OCI-LY1 (cell line): ENCODE data around the gene CEL.
"Not testable (repeated sequence)": the region's sequence is repeated elsewhere in the genome, so short reads cannot be mapped to it uniquely, and the experiment has no call there.

Source experiments
- H2AFZ ChIP-seq: fragments of 200-600 bp; sonication (generic), shearing (Covaris generic); 2 replicates; pipeline ENCODE4 v1.6.0; 2014; ENCODE audit warnings: antibody characterized with exemption, mild to moderate bottlenecking, low read length
- H3F3A ChIP-seq: fragments of 200-600 bp; sonication (generic), shearing (Covaris generic); 2 replicates; pipeline ENCODE4 v1.6.0; 2014; ENCODE audit warnings: mild to moderate bottlenecking, antibody characterized with exemption, low read length, moderate library complexity; ENCODE audit not compliant: insufficient read depth
- H3K27ac ChIP-seq: fragments of 200-600 bp; sonication (generic); 2 replicates; pipeline ENCODE4 v1.5.1; 2014; ENCODE audit warnings: low read length, mixed run types, mild to moderate bottlenecking, low read depth; ENCODE audit not compliant: poor library complexity, severe bottlenecking
- H3K27me3 ChIP-seq: fragments of 200-600 bp; sonication (generic); 2 replicates; pipeline ENCODE4 v1.6.0; 2014; ENCODE audit warnings: antibody characterized with exemption, mild to moderate bottlenecking, low read length, moderate library complexity; ENCODE audit not compliant: insufficient read depth
- H3K36me3 ChIP-seq: fragments of 200-600 bp; sonication (generic); 2 replicates; pipeline ENCODE4 v1.6.1; 2014; ENCODE audit warnings: mild to moderate bottlenecking, antibody characterized with exemption, low read length, moderate library complexity, mixed read lengths; ENCODE audit not compliant: insufficient read depth
- H3K4me1 ChIP-seq: fragments of 200-600 bp; sonication (generic); 2 replicates; pipeline ENCODE4 v1.5.1; 2014; ENCODE audit warnings: mild to moderate bottlenecking, low read length, moderate library complexity; ENCODE audit not compliant: insufficient read depth, severe bottlenecking
- H3K4me2 ChIP-seq: fragments of 200-600 bp; sonication (generic), shearing (Covaris generic); 2 replicates; pipeline ENCODE4 v1.6.1; 2014; ENCODE audit warnings: low read length
- H3K4me3 ChIP-seq: fragments of 200-600 bp; sonication (generic); 2 replicates; pipeline ENCODE4 v1.5.1; 2014; ENCODE audit warnings: low read length, low read depth, mild to moderate bottlenecking, mixed read lengths; ENCODE audit not compliant: poor library complexity, severe bottlenecking
- H3K79me2 ChIP-seq: fragments of 200-600 bp; shearing (Covaris generic); 2 replicates; pipeline ENCODE4 v1.6.1; 2016; ENCODE audit warnings: mixed run types, low read length, mixed read lengths; ENCODE audit not compliant: insufficient read depth
- H3K9ac ChIP-seq: fragments of 200-600 bp; sonication (generic), shearing (Covaris generic); 2 replicates; pipeline ENCODE4 v1.6.1; 2014; ENCODE audit warnings: mild to moderate bottlenecking, low read length, mixed read lengths
- H3K9me2 ChIP-seq: fragments of 200-600 bp; sonication (generic), shearing (Covaris generic); 2 replicates; pipeline ENCODE4 v1.6.1; 2014; ENCODE audit warnings: low read depth, mild to moderate bottlenecking, low read length, mixed read lengths
- H3K9me3 ChIP-seq: fragments of 200-600 bp; shearing (Covaris generic); 2 replicates; pipeline ENCODE4 v1.6.1; 2014; ENCODE audit warnings: low read length, mixed read lengths
- H4K20me1 ChIP-seq: fragments of 200-600 bp; sonication (generic), shearing (Covaris generic); 2 replicates; pipeline ENCODE4 v1.6.0; 2016; ENCODE audit warnings: mild to moderate bottlenecking, low read length; ENCODE audit not compliant: insufficient read depth
- EZH2 ChIP-seq: fragments of 200-600 bp; sonication (generic), shearing (Covaris generic); IDR thresholded peaks from 2 replicates; pipeline ENCODE4 v1.8.0; 2017; ENCODE audit warnings: borderline replicate concordance, mixed run types, mild to moderate bottlenecking, antibody characterized with exemption, low read length, moderate library complexity, mixed read lengths
- TF ChIP-seq, protein P1 (sequence below): fragments of 200-600 bp; sonication (generic), shearing (Covaris generic); IDR thresholded peaks from 2 replicates; pipeline ENCODE4 v1.5.1; 2017; ENCODE audit warnings: mild to moderate bottlenecking, antibody characterized with exemption, low read length, moderate library complexity, mixed read lengths

The CEL gene

DNA sequence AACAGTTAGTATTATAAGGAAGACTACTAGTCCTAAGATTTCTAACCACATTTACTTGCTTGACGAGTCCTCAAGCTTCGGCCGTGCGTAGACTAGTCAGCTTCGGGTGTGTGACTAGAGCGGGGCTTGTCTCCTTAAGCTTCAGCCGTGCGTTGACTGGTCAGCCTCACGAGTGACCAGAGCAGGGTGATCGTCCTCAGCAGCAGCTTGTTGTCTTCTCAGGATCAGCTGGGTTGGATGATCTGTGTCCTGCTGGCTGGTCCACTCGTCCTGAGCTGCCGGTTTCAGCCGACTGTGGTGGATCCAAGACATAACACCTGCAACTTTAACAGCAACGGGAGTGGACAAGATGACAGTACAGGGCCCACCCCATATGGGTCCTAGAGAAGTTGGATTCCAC is 16.7 kb downstream of the CEL start:
- H3K4me1 ChIP-seq = no peaks in the 10 kb centered on the region

DNA sequence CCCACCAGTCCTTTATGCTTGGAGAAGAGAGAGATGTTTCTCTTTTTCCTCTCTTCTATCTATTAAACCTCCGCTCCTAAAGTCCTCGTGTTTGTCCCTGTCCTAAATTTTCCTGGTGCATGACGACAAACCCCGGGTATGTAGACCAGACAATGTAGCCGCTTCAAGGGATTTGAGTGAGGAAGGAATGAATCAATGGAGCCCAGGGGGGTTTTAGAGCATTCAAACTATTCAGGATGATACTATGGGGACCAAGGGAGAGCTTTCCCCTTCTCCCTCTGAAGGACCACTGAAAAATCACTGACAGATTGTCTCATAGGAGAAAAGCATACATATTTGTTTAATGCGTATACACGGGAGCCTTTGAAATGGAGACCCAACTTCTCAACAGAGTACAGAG is 18.4 kb downstream of the CEL start:
- H3K9me3 ChIP-seq = no peaks in the 10 kb centered on the region
- H3K4me2 ChIP-seq = no peak overlapping the region
- H3K79me2 ChIP-seq = no peaks in the 10 kb centered on the region
- H3K4me1 ChIP-seq = no peaks in the 10 kb centered on the region
- no peaks in the 10 kb centered on the region for H3K36me3 ChIP-seq
- no peak overlapping the region for H3K9ac ChIP-seq
- H2AFZ ChIP-seq = no peak overlapping the region
- no peaks in the 10 kb centered on the region for H3K9me2 ChIP-seq
- H3F3A ChIP-seq = no peaks in the 10 kb centered on the region
- no peak overlapping the region for H3K4me3 ChIP-seq
- H3K27ac ChIP-seq = no peak overlapping the region
- TF ChIP-seq, protein P1, sequence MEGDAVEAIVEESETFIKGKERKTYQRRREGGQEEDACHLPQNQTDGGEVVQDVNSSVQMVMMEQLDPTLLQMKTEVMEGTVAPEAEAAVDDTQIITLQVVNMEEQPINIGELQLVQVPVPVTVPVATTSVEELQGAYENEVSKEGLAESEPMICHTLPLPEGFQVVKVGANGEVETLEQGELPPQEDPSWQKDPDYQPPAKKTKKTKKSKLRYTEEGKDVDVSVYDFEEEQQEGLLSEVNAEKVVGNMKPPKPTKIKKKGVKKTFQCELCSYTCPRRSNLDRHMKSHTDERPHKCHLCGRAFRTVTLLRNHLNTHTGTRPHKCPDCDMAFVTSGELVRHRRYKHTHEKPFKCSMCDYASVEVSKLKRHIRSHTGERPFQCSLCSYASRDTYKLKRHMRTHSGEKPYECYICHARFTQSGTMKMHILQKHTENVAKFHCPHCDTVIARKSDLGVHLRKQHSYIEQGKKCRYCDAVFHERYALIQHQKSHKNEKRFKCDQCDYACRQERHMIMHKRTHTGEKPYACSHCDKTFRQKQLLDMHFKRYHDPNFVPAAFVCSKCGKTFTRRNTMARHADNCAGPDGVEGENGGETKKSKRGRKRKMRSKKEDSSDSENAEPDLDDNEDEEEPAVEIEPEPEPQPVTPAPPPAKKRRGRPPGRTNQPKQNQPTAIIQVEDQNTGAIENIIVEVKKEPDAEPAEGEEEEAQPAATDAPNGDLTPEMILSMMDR = no peak
- TF ChIP-seq EZH2 = no peak
- H3K27me3 ChIP-seq = no peaks in the 10 kb centered on the region
- no peaks in the 10 kb centered on the region for H4K20me1 ChIP-seq

More for the DNA sequence above, 16.7 kb downstream of the CEL start:
- H3K36me3 ChIP-seq = no peaks in the 10 kb centered on the region
- no peaks in the 10 kb centered on the region for H4K20me1 ChIP-seq
- no peak overlapping the region for H3K4me3 ChIP-seq
- no peak overlapping the region for H3K27ac ChIP-seq
- H3K4me2 ChIP-seq = no peak overlapping the region
- H3F3A ChIP-seq = no peaks in the 10 kb centered on the region
- H2AFZ ChIP-seq = no peak overlapping the region
- H3K27me3 ChIP-seq = no peaks in the 10 kb centered on the region
- H3K9me3 ChIP-seq = no peaks in the 10 kb centered on the region
- no peaks in the 10 kb centered on the region for H3K79me2 ChIP-seq
- TF ChIP-seq, protein P1 = no peak
- TF ChIP-seq EZH2 = no peak
- no peak overlapping the region for H3K9ac ChIP-seq
- H3K9me2 ChIP-seq = no peaks in the 10 kb centered on the region

DNA sequence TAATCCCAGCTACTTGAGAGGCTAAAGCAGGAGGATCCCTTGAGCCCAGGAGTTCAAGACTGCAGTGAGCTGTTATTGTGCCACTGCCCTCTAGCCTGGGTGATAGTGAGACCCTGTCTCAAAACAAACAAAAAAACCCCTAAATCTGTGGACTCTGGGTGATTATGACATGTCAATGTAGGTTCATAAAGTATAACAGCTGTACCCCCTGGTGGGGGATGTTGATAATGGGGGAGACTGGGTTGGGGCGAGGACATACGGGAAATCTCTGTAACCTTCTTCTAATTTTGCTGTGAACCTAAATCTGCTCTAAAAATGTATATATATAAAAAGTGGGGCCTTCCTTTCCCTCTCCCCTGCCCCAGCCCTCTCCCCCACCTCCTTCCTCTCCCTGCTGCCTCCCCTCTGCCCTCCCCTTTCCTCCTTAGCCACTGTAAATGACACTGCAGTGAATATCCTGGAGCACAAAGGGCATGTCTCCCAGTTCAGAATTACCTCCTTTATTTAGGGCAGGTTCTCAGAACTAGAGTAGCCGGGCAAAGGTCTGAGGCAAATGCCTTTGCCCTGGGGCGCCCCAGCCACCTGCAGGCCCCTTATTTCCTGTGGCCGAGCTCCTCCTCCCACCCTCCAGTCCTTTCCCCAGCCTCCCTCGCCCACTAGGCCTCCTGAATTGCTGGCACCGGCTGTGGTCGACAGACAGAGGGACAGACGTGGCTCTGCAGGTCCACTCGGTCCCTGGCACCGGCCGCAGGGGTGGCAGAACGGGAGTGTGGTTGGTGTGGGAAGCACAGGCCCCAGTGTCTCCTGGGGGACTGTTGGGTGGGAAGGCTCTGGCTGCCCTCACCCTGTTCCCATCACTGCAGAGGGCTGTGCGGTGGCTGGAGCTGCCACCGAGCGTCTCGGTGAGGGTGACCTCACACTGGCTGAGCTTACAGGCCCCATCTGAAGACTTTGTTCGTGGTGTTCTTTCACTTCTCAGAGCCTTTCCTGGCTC is 19.3 kb downstream of the CEL start:
- not testable (repeated sequence) for H2AFZ ChIP-seq, H3K4me3 ChIP-seq, H4K20me1 ChIP-seq, H3K36me3 ChIP-seq, H3K4me2 ChIP-seq, H3K9me3 ChIP-seq, H3K4me1 ChIP-seq, H3K9ac ChIP-seq, H3K27ac ChIP-seq, H3K79me2 ChIP-seq, H3K27me3 ChIP-seq, H3K9me2 ChIP-seq, H3F3A ChIP-seq

DNA sequence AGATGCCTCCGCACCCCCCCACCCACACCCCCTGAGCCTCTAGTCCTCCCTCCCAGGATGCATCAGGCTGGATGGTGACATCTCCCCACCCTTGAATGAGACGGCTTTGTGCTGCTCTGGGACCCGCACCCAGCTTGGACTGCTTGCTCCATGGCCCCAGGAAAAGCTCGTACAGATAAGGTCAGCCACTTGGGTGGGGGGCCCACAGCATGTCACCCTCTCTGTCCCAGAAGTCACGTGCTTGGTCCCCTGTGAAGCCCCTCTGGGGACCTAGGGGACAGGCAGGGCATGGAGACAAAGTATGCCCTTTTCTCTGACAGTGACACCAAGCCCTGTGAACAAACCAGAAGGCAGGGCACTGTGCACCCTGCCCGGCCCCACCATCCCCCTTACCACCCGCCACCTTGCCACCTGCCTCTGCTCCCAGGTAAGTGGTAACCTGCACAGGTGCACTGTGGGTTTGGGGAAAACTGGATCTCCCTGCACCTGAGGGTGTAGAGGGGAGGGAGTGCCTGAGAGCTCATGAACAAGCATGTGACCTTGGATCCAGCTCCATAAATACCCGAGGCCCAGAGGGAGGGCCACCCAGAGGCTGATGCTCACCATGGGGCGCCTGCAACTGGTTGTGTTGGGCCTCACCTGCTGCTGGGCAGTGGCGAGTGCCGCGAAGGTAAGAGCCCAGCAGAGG is 20.3 kb downstream of the CEL start:
- H3K4me1 ChIP-seq, H3K4me2 ChIP-seq, H3K27me3 ChIP-seq: not testable (repeated sequence)

DNA sequence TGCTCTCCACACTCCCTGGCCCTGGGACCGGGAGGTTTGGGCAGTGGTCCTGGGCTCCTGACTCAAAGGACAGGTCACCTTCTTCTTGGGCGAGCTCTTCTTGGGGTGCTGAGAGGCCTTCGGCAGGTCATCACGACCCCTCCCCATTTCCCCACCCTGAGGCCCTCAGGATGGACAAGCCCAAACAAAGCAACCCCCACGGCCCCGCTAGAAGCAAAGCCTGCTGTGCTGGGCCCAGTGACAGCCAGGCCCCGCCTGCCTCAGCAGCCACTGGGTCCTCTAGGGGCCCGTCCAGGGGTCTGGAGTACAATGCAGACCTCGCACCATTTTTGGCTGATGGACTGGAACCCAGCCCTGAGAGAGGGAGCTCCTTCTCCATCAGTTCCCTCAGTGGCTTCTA is 21.9 kb downstream of the CEL start:
- H3K9me2 ChIP-seq, H3K4me3 ChIP-seq, H3K4me1 ChIP-seq, H3F3A ChIP-seq, H3K36me3 ChIP-seq, H3K27ac ChIP-seq, H3K79me2 ChIP-seq, H3K27me3 ChIP-seq, H2AFZ ChIP-seq, H3K9ac ChIP-seq, H4K20me1 ChIP-seq, H3K9me3 ChIP-seq, H3K4me2 ChIP-seq: not testable (repeated sequence)

More for the DNA sequence above, 20.3 kb downstream of the CEL start:
- not testable (repeated sequence) for H3K9me3 ChIP-seq, H3K27ac ChIP-seq, H3F3A ChIP-seq, H3K9ac ChIP-seq, H4K20me1 ChIP-seq, H3K79me2 ChIP-seq, H2AFZ ChIP-seq, H3K9me2 ChIP-seq, H3K36me3 ChIP-seq, H3K4me3 ChIP-seq
